Stimulated activated CD4-positive, alpha-beta T cell treated with anti-CD3 and anti-CD28 coated beads, Interleukin-4, amount 100 ng/mL, for 4 hours (primary cell): ENCODE data around the gene METTL3.
"Not testable (repeated sequence)": the region's sequence is repeated elsewhere in the genome, so short reads cannot be mapped to it uniquely, and the experiment has no call there.

Experiments
- DNase-seq, 2 experiments: peaks; one replicate each; pipeline ENCODE4 v3.0.0-alpha.2; 2020

Gene METTL3

GRCh38 chr14:21510735-21511657 is at the start of gene METTL3:
Gene METTL3 (minus strand): TSS chr14:21511340. CDS start chr14:21511223, 117 bp downstream.
- peak; percentile 82 to 95 for DNase-seq

GRCh38 chr14:21558703-21559170 is 47.6 kb upstream of the METTL3 start:
- no peak for DNase-seq

- DNase-seq = peak; percentile 58 to 66
These were observed 46.2 kb upstream of the METTL3 start for GRCh38 chr14:21557084-21557901.

- DNase-seq = no peak
These were observed 45.4 kb upstream of the METTL3 start for GRCh38 chr14:21556378-21557083.

GRCh38 chr14:21553266-21553665 is 42.1 kb upstream of the METTL3 start:
- no peak for DNase-seq

GRCh38 chr14:21544588-21544987 is 33.4 kb upstream of the METTL3 start:
- not testable (repeated sequence) for DNase-seq

- DNase-seq = no peak
These were observed 32.8 kb upstream of the METTL3 start for GRCh38 chr14:21543963-21544362.

GRCh38 chr14:21543521-21543960 is 32.4 kb upstream of the METTL3 start:
- DNase-seq = no peak

GRCh38 chr14:21541413-21542074 is 30.4 kb upstream of the METTL3 start:
- DNase-seq = no peak

GRCh38 chr14:21539189-21539940 is 28.2 kb upstream of the METTL3 start:
- no peak for DNase-seq

GRCh38 chr14:21537090-21537424 is 25.9 kb upstream of the METTL3 start:
- no peak for DNase-seq

GRCh38 chr14:21536418-21537089 is 25.4 kb upstream of the METTL3 start:
- DNase-seq = no peak

- no peak for DNase-seq
These were observed 24.6 kb upstream of the METTL3 start for GRCh38 chr14:21535545-21536417.

- no peak for DNase-seq
These were observed 23.4 kb upstream of the METTL3 start for GRCh38 chr14:21534576-21534975.

- DNase-seq = no peak
These were observed 22.2 kb upstream of the METTL3 start for GRCh38 chr14:21533294-21533693.

GRCh38 chr14:21529515-21529914 is 18.4 kb upstream of the METTL3 start:
- no peak for DNase-seq

- no peak for DNase-seq
These were observed 17.5 kb upstream of the METTL3 start for GRCh38 chr14:21528381-21529348.

- DNase-seq = no peak
These were observed 16.2 kb upstream of the METTL3 start for GRCh38 chr14:21527318-21527679.
